Sigmoid colon (tissue), 3 donors: ENCODE results near the gene TSEN34.

Experiments
- POLR2A ChIP-seq, 2 donors: fragments of 450-650 bp; IDR thresholded peaks; one replicate each; pipeline ENCODE4 v1.6.1; 2016; ENCODE audit warnings: antibody characterized with exemption in 2 of 2, mild to moderate bottlenecking in 2 of 2, moderate library complexity in 2 of 2
- TF ChIP-seq, protein P1 (sequence below), 4 experiments: fragments of 450-650 bp in 3 of 4; fragments of 200-600 bp in 1 of 4; IDR thresholded peaks; one replicate each; pipeline ENCODE4 v1.5.1; 2016 to 2019; ENCODE audit warnings: antibody characterized with exemption in 4 of 4, mild to moderate bottlenecking in 3 of 4, moderate library complexity in 2 of 4

DNA sequence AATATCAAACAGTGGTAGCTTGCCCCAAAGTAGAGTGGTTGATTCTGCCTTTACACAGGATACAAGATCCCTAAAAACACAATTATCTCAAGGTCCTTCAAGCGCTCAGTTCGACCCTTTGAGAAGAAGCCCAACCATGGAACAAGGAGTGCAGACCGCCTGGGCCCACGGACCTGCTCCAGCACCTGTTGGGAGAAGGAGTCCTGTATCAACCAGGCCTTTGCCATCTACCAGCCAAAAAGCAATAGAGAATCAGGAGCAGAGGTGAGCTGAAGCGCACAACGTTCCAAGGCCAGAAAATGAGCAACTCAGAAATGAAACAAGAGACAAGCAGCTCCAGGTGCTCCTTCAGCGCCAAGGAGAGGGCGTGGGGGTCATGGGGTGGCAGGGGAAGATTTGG lies 38.0 kb downstream of the TSEN34 start:
- TF ChIP-seq, protein P1, sequence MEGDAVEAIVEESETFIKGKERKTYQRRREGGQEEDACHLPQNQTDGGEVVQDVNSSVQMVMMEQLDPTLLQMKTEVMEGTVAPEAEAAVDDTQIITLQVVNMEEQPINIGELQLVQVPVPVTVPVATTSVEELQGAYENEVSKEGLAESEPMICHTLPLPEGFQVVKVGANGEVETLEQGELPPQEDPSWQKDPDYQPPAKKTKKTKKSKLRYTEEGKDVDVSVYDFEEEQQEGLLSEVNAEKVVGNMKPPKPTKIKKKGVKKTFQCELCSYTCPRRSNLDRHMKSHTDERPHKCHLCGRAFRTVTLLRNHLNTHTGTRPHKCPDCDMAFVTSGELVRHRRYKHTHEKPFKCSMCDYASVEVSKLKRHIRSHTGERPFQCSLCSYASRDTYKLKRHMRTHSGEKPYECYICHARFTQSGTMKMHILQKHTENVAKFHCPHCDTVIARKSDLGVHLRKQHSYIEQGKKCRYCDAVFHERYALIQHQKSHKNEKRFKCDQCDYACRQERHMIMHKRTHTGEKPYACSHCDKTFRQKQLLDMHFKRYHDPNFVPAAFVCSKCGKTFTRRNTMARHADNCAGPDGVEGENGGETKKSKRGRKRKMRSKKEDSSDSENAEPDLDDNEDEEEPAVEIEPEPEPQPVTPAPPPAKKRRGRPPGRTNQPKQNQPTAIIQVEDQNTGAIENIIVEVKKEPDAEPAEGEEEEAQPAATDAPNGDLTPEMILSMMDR (IDR thresholded peaks at IDR 0.05): no peak
- TF ChIP-seq POLR2A (IDR thresholded peaks at IDR 0.05): no peak
